ENCODE measurements around the gene SDR9C7.

Gene SDR9C7

DNA sequence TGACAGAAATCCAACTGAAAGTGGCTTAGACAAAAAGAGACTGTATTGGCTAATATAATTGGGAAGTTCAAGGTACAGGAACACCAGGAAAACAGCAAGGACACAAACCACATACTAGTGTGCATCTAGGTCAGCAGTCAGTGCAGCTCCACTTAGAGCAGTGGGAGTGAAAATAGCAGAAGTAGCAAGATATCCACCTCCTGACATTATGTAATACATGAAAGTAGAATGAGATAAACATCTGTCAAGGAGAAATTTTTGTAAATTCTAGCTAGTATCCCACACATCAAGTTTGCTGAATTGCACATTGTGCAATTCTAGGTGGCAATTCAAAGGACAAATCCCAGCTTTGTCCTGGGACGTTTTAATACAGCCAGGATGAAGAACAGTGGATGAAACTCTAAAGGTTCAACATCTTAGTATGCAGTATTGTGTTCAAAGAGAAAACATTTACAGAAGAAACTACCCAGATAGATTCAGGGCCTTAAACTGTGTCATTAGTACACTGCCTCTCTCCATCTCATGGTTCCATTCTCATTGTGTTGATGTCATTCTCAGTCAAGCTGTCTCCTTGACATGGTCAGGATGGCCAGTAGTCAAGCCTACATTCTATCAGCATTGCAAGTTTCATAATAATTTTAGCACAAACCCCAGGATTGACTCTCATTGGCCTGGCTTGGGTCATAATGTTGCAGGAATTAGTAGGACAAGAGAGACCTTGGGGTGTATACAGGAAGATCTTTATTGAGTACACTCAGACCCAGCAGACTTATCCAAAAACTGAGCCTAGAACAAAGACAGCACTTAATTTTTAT is 56.8 kb downstream of the SDR9C7 start:
- DNase-seq (ENCODE audit: low spot score) = no peak

- no peak for DNase-seq (ENCODE audit: low spot score)
These were observed 59.4 kb downstream of the SDR9C7 start for GRCh38 chr12:56874821-56875220.

DNA sequence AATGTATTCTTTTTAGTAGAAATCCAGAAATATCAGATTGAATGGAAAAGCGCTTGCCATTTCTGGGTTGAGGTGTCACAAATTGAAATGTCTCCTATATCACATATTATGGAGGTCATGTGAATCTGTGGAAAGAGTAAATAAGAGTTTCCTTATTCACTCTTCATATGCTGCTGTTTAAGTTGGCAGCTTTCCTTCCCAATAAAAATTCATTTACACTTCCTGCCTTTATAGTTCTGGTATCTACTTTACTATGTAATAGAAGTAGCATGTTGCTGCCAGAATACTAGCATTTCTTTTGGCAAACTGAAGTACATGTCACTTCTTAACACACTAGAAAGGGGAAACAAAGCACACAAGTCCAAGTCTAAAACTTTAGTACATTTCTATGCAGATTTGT is 60.8 kb downstream of the SDR9C7 start:
- no peak for DNase-seq (ENCODE audit: low spot score)
